SU-DHL-6 (cell line): ENCODE data around the gene KDM5D.

ENCODE experiments used
- H2AFZ ChIP-seq: fragments of 200-600 bp; sonication (generic); 2 replicates; pipeline ENCODE4 v1.6.1; 2014; ENCODE audit warnings: low read depth, mild to moderate bottlenecking, moderate library complexity, mixed read lengths, antibody characterized with exemption, low read length; ENCODE audit not compliant: severe bottlenecking
- H3F3A ChIP-seq: fragments of 200-600 bp; shearing (Covaris generic); 2 replicates; pipeline ENCODE4 v1.6.0; 2016; ENCODE audit warnings: antibody characterized with exemption, mild to moderate bottlenecking; ENCODE audit not compliant: insufficient read depth
- H3K27ac ChIP-seq: fragments of 200-600 bp; sonication (generic); 2 replicates; pipeline ENCODE4 v1.5.1; 2016; ENCODE audit warnings: low read depth, mild to moderate bottlenecking, low read length, moderate library complexity, mixed read lengths
- H3K27me3 ChIP-seq: fragments of 200-600 bp; sonication (generic), shearing (Covaris generic); 2 replicates; pipeline ENCODE4 v1.6.0; 2014; ENCODE audit warnings: mild to moderate bottlenecking, low read length
- H3K36me3 ChIP-seq: fragments of 200-600 bp; sonication (generic); 2 replicates; pipeline ENCODE4 v1.6.1; 2014; ENCODE audit warnings: mild to moderate bottlenecking, low read length, mixed read lengths
- H3K4me2 ChIP-seq: fragments of 300-600, 200-600 bp; shearing (Covaris generic), sonication (generic); 2 replicates; pipeline ENCODE4 v1.6.0; 2014; ENCODE audit warnings: low read length, low read depth, mild to moderate bottlenecking; ENCODE audit not compliant: poor library complexity, severe bottlenecking
- H3K4me3 ChIP-seq: fragments of 200-600 bp; sonication (generic); 2 replicates; pipeline ENCODE4 v1.5.1; 2014; ENCODE audit warnings: antibody characterized with exemption, low read length, mild to moderate bottlenecking, mixed read lengths; ENCODE audit not compliant: insufficient read depth, poor library complexity, severe bottlenecking
- H3K79me2 ChIP-seq: fragments of 200-600 bp; sonication (generic); 2 replicates; pipeline ENCODE4 v1.6.1; 2014; ENCODE audit warnings: mild to moderate bottlenecking, low read length, moderate library complexity; ENCODE audit not compliant: insufficient read depth
- H3K9ac ChIP-seq: fragments of 200-600 bp; sonication (generic); 2 replicates; pipeline ENCODE4 v1.7.0; 2014; ENCODE audit warnings: mild to moderate bottlenecking, low read length
- H3K9me2 ChIP-seq: fragments of 200-600 bp; sonication (generic); replicated peaks from 2 replicates; pipeline ENCODE4 v1.6.1; 2014; ENCODE audit warnings: low read length; ENCODE audit not compliant: insufficient read depth
- H3K9me3 ChIP-seq: fragments of 200-600 bp; sonication (generic); 2 replicates; pipeline ENCODE4 v1.6.1; 2014; ENCODE audit warnings: low read length, mixed read lengths; ENCODE audit not compliant: insufficient read depth
- H4K20me1 ChIP-seq: fragments of 200-600 bp; sonication (generic); 2 replicates; pipeline ENCODE4 v1.6.1; 2014; ENCODE audit warnings: low read depth, mild to moderate bottlenecking, antibody characterized with exemption, low read length, moderate library complexity, mixed read lengths
- EZH2phosphoT487 ChIP-seq: fragments of 200-600 bp; sonication (generic), shearing (Covaris generic); conservative IDR thresholded peaks from 2 replicates; pipeline ENCODE4 v1.6.1; 2018; ENCODE audit warnings: mild to moderate bottlenecking, antibody characterized with exemption, low read length, moderate library complexity, mixed read lengths
- TF ChIP-seq, protein P1 (sequence below): fragments of 200-600 bp; sonication (generic); IDR thresholded peaks from one replicate; pipeline ENCODE4 v1.5.1; 2017; ENCODE audit warnings: antibody characterized with exemption, mild to moderate bottlenecking, low read length, moderate library complexity; ENCODE audit not compliant: insufficient read depth, poor library complexity, severe bottlenecking

Gene KDM5D

DNA sequence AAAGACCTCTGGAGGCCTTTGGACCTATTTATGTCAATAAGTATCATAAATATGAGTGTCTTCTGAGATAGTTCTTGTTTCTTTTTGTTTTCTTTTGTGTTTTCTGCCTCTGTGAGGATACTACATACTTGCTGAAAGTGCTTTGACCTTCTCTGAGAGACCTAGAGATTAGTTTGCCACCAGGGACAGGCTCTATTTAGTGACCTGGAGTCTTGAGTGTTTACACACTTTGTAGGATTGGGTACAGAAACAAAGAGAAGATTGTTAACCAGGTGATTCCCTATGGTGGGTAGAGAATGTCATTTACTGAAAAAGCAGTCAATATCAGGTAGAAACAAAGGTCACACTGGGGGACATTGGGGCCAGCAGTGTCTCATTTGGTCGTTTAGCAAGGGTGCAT is 63.7 kb downstream of the KDM5D start:
- H3K27me3 ChIP-seq, result no peaks in the 10 kb centered on the region
- H2AFZ ChIP-seq, result no peak overlapping the region
- no peaks in the 10 kb centered on the region for H3K36me3 ChIP-seq
- H3K9me3 ChIP-seq, result no peaks in the 10 kb centered on the region
- H4K20me1 ChIP-seq, result no peaks in the 10 kb centered on the region
- H3K27ac ChIP-seq, result no peak overlapping the region
- H3K9me2 ChIP-seq, result no peaks in the 10 kb centered on the region
- TF ChIP-seq, protein P1, sequence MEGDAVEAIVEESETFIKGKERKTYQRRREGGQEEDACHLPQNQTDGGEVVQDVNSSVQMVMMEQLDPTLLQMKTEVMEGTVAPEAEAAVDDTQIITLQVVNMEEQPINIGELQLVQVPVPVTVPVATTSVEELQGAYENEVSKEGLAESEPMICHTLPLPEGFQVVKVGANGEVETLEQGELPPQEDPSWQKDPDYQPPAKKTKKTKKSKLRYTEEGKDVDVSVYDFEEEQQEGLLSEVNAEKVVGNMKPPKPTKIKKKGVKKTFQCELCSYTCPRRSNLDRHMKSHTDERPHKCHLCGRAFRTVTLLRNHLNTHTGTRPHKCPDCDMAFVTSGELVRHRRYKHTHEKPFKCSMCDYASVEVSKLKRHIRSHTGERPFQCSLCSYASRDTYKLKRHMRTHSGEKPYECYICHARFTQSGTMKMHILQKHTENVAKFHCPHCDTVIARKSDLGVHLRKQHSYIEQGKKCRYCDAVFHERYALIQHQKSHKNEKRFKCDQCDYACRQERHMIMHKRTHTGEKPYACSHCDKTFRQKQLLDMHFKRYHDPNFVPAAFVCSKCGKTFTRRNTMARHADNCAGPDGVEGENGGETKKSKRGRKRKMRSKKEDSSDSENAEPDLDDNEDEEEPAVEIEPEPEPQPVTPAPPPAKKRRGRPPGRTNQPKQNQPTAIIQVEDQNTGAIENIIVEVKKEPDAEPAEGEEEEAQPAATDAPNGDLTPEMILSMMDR, result no peak
- no peak for TF ChIP-seq EZH2phosphoT487
- no peak overlapping the region for H3K4me2 ChIP-seq
- no peak overlapping the region for H3K9ac ChIP-seq
- H3F3A ChIP-seq, result no peaks in the 10 kb centered on the region
- H3K4me3 ChIP-seq, result no peak overlapping the region
- H3K79me2 ChIP-seq, result no peaks in the 10 kb centered on the region
